HG03039 (cell line): ENCODE measurements around the gene CNTN4.
"Not testable (repeated sequence)": the region's sequence is repeated elsewhere in the genome, so short reads cannot be mapped to it uniquely, and the experiment has no call there.

ENCODE experiments used
- ATAC-seq: cut with Tn5 transposase; IDR thresholded peaks from one replicate; pipeline ENCODE4 v1.9.1; 2021; ENCODE audit warnings: mild to moderate bottlenecking, moderate library complexity; ENCODE audit not compliant: unreplicated experiment

CNTN4 gene

GRCh38 chr3:2883283-2883682, 784.6 kb downstream of the CNTN4 start:
- ATAC-seq: no peak

- ATAC-seq: no peak
Observed at GRCh38 chr3:2888592-2888991, 789.9 kb downstream of the CNTN4 start.

- ATAC-seq: no peak
Observed at GRCh38 chr3:2889736-2890135, 791.1 kb downstream of the CNTN4 start.

GRCh38 chr3:2896308-2896939, 797.8 kb downstream of the CNTN4 start:
- no peak for ATAC-seq

DNA sequence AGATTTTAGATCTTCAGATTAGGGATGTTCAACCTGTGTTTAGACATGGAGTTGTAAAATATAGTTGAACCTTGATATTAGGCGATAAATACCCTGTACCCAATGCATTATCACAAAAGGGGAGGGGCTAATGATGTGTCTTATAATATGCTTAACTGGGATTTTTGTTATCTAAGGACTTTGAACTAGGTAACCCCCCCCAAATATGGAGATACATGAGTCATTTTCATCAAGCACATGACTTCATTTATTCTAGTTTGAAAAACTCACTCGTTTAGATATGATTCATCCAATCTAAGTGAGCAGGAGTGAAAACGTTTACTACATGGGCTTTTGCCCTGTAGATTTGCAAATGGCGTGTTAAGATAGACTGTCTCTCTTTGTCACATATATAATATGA, 799.2 kb downstream of the CNTN4 start:
- no peak for ATAC-seq

DNA sequence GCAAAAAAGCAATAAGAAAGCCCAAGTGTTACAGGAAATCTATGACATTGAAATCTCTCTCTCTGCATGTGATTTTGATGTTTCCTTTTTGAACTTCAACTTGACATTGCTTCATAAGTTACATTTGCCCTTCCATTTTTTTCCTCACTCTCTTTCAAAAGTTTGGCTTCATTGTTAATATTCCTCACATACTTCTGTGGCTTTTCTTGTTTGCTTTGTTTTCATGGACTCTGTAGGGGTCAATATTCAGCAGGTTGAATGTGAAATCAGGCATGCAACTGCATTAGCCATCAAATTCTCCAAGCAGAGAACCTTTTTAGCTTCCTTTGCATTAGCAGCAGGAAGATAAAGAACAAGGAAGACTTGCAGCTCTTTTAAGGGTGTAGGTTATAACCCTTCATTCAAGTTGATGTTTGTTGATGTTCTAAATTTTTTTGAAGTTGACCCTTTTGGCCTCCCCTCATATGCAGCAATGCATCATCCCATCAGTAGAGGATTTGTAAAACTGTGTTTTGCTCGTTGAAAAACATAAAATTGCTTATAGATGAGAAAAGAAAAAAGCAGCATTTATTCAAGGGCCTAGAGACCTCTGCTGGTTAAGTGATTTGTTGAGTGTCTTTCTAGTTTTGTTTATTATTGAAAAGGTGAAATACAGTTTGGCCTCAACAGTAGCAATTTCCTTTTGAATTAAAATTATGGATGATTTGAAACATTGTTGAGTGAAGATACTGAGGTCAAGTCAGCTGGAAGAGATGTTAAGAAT, 800.1 kb downstream of the CNTN4 start:
- ATAC-seq: no peak

GRCh38 chr3:2904054-2904453, 805.4 kb downstream of the CNTN4 start:
- ATAC-seq: no peak

- ATAC-seq: no peak
Observed at GRCh38 chr3:2908693-2909351, 810.2 kb downstream of the CNTN4 start.

DNA sequence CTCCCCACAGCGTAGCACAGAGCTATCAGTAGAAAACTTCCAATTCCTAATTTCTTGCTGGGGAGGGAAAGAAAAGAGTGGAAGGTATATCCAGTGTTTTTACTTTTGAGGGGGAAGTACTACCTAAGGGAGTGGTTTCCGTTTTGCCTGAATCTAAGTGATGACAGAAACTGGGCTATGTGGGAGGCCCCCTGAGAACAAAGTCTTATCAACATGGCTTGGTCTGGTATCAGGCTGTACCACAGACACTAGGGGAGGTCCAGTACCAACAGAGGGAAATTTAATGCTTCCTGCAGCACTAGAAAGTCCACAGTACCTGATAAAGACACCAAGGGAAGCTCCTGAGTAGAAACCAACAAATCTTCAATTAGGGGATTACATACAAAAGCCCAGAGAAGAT, 812.3 kb downstream of the CNTN4 start:
- ATAC-seq: peak; percentile 71

- ATAC-seq: no peak
Observed at GRCh38 chr3:2915826-2916225, 817.2 kb downstream of the CNTN4 start.

GRCh38 chr3:2916640-2917039, 818.0 kb downstream of the CNTN4 start:
- not testable (repeated sequence) for ATAC-seq

DNA sequence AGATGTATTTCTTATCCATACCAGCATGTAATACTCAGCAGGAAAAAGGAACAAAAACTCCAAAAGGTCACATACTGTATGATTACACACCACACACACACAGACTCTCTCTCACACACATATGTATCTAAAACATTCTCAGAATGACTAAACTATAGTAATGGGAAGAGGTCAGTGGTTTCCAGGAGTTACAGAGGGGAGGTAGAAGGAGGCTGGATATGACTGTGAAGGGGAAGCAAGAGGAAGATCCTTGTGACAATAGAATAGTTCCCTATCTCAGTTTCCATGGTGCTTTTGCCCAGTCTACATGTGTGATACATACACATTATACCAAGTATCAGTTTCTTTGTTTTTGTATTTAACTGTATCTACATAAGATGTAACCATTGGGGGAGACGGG, 821.4 kb downstream of the CNTN4 start:
- peak; percentile 94 for ATAC-seq

- ATAC-seq: no peak
Observed at GRCh38 chr3:2921452-2921851, 822.8 kb downstream of the CNTN4 start.

DNA sequence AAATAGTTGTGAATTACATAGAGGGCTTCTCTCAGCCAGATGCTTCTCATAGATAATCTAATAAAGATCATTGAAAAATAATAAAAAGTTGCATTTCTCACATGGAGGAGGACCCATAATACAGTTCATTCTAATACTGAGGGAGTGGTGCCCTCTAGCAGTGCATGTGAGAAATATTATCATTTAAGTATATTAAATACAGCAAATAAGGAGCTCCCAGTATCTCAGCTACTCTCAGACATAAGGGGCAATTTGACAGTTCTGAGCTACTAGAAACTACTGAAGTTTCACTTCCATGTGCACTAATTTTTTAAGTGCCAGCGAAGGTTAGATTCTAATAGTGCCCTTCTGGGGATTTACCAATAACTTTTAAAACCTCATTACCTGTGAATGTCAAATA, 823.2 kb downstream of the CNTN4 start:
- peak; percentile 37 for ATAC-seq

- no peak for ATAC-seq
Observed at GRCh38 chr3:2923390-2923789, 824.7 kb downstream of the CNTN4 start.

DNA sequence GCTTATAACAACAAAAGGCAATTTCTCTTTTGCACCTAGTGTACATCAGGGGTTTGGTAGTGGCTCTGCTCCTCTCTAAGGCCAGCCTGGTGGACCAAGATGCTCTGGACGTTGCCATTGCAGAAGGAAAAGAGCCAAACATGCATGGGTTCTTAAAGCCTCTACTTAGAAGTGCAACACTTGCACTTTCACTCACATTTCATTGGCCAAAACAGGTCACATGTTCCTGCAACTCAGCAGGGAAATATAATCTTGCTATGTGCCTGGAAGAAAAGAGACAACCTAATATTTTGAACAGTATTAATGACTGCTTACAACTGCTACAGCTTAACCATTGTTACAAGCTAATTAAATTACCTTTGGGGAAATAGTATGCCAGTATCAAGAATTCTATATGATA, 828.6 kb downstream of the CNTN4 start:
- ATAC-seq: no peak

GRCh38 chr3:2929574-2929973, 830.9 kb downstream of the CNTN4 start:
- ATAC-seq: no peak

GRCh38 chr3:2931265-2931664, 832.6 kb downstream of the CNTN4 start:
- ATAC-seq: no peak

GRCh38 chr3:2934541-2934940, 835.9 kb downstream of the CNTN4 start:
- ATAC-seq: no peak

DNA sequence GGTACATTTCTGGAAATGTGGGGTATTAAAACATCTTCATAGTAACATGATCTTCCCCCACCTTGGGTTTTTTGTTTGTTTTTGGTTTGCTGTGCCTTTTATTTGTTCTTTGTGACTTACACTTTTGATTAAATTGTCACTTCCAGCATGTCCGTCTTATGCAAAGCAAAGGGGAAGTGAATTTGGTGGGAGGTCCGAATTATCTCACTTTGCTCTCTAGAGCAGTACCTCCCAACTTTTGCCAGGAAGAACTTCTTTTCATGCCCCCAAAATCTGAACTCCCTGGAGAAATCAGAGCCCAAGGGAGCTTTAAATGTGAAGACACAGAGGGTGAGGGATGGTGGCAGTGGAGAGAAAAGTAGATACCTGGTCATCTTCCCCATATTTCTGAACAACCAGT, 838.4 kb downstream of the CNTN4 start:
- no peak for ATAC-seq

- ATAC-seq: no peak
Observed at GRCh38 chr3:2937592-2937991, 838.9 kb downstream of the CNTN4 start.

GRCh38 chr3:2938711-2939110, 840.0 kb downstream of the CNTN4 start:
- ATAC-seq: no peak
